NCI-H748 treated with DMSO at 0.1 percent for 48 hours (cell line): Measurements from ENCODE around the gene MEGF6.

Experiments
- DNase-seq: peaks from one replicate; lab custom pipeline; 2025; lab: John Stamatoyannopoulos, UW

Gene MEGF6

GRCh38 chr1:3459051-3459908 is 152.0 kb downstream of the MEGF6 start:
- DNase-seq, result no peak

- no peak for DNase-seq
Observed at GRCh38 chr1:3457910-3458883, 153.1 kb downstream of the MEGF6 start.

GRCh38 chr1:3456964-3457909 is 154.1 kb downstream of the MEGF6 start:
- DNase-seq, result no peak

GRCh38 chr1:3456449-3456963 is 154.8 kb downstream of the MEGF6 start:
- DNase-seq, result no peak

- DNase-seq, result no peak
Observed at GRCh38 chr1:3455670-3456448, 155.4 kb downstream of the MEGF6 start.

- DNase-seq, result no peak
Observed at GRCh38 chr1:3454811-3455618, 156.3 kb downstream of the MEGF6 start.

- DNase-seq, result peak; percentile 70
Observed at GRCh38 chr1:3453891-3454810, 157.2 kb downstream of the MEGF6 start, which contains the start of gene ARHGEF16. Gene ARHGEF16 (plus strand): TSS chr1:3454665. CDS start chr1:3463085, 8,420 bp downstream.

GRCh38 chr1:3453203-3453761 is 158.0 kb downstream of the MEGF6 start:
- peak; percentile 4 for DNase-seq

- DNase-seq, result no peak
Observed at GRCh38 chr1:3452866-3453175, 158.5 kb downstream of the MEGF6 start.

GRCh38 chr1:3451994-3452865 is 159.1 kb downstream of the MEGF6 start:
- no peak for DNase-seq

GRCh38 chr1:3450983-3451382 is 160.3 kb downstream of the MEGF6 start:
- DNase-seq, result no peak

GRCh38 chr1:3450202-3450863 is 161.0 kb downstream of the MEGF6 start:
- no peak for DNase-seq

- DNase-seq, result no peak
Observed at GRCh38 chr1:3444736-3445135, 166.6 kb downstream of the MEGF6 start.

- no peak for DNase-seq
Observed at GRCh38 chr1:3444298-3444697, 167.0 kb downstream of the MEGF6 start.

- DNase-seq, result no peak
Observed at GRCh38 chr1:3443807-3444206, 167.5 kb downstream of the MEGF6 start.

GRCh38 chr1:3442901-3443300 is 168.4 kb downstream of the MEGF6 start:
- DNase-seq, result no peak

GRCh38 chr1:3442331-3442730 is 169.0 kb downstream of the MEGF6 start:
- no peak for DNase-seq
